ENCODE data around the gene ORAI2. TPM values are rescaled to one million over a fixed set of nuclear protein-coding genes. Genes with fewer than 3 reads are reported as not detected.

Gene ORAI2
- total and polyA plus RNA-seq, 2 of the 8 experiments (the other 6 are each of a cell fraction or from before 2014, with no cell fraction given): 20.7 to 35.2 TPM

DNA sequence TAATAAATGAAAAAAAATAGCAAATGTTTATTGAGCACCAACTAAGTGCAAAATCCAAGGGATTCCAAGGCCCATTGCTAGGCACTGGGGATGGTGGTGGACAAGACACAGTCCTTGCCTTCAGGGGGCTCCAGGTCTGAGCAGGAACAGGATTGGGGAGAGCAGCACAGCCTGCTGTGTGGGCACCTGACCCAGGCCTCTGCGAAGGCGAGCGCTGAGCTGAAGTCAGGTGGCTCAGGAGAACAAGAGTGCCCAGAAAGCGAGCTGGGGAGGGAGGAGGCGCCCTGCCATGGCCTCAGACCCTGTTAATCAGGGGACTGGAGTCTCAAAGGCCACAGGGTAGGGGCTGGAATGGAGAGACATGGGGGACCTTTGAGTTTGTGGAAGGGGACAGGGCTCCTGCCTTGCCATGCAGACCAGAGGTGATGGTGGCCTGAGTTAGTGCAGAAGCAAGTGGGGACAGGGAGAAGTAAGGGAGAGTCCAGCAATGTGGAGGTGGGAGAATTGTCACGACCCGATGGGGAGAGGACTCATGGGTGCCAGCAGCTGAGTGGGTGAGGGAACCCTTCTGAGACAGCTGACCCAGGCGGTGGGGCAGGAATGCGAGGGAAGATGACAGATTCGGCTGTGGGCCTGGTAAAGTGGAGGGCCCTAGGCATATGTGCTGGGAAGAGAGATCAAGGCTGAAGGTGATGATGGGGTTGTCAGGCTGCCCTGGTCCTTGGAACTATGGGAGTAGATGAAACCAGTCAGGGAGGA, 4.1 kb upstream of the ORAI2 start (continued):
- TF ChIP-seq JUND (IDR thresholded peaks at IDR 0.05; ENCODE audit: low read length) (no peak), GTF2F1 (IDR thresholded peaks at IDR 0.05; ENCODE audit: borderline replicate concordance, low read depth, low read length) (no peak), SP2 (IDR thresholded peaks at IDR 0.05; ENCODE audit: low read length) (no peak), POU5F1 (IDR thresholded peaks at IDR 0.05; ENCODE audit: low read depth, low read length) (no peak), FOSL1 (IDR thresholded peaks at IDR 0.05; ENCODE audit: insufficient read depth, low read depth, low read length) (no peak), TAF1 (IDR thresholded peaks at IDR 0.05; ENCODE audit: low read depth, low read length) (no peak)
- TF ChIP-seq, protein P1, sequence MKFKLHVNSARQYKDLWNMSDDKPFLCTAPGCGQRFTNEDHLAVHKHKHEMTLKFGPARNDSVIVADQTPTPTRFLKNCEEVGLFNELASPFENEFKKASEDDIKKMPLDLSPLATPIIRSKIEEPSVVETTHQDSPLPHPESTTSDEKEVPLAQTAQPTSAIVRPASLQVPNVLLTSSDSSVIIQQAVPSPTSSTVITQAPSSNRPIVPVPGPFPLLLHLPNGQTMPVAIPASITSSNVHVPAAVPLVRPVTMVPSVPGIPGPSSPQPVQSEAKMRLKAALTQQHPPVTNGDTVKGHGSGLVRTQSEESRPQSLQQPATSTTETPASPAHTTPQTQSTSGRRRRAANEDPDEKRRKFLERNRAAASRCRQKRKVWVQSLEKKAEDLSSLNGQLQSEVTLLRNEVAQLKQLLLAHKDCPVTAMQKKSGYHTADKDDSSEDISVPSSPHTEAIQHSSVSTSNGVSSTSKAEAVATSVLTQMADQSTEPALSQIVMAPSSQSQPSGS (IDR thresholded peaks at IDR 0.05; ENCODE audit: low read length): no peak
